ENCODE measurements around the gene HRH3.

- no peak for TF ChIP-seq POLR2A (IDR thresholded peaks at IDR 0.05)
- TF ChIP-seq CTCF (IDR thresholded peaks at IDR 0.05) = no peak
Measured at GRCh38 chr20:62263396-62263795, 43.3 kb upstream of the HRH3 start.
